ENCODE results near the gene CAMKMT.

GRCh38 chr2:44731505-44731904 lies 369.8 kb downstream of the CAMKMT start:
- TF ChIP-seq CTCF (IDR thresholded peaks at IDR 0.05) = no peak
- TF ChIP-seq POLR2A (IDR thresholded peaks at IDR 0.05) = no peak
